GM06990 (cell line): ENCODE measurements around the gene CREG2.

Source experiments
- DNase-seq: peaks from one replicate; pipeline ENCODE4 v3.0.0-alpha.2; 2011; ENCODE audit not compliant: insufficient read length; ENCODE audit errors: extremely low read depth
- H3K27me3 ChIP-seq: replicated peaks from 2 replicates; pipeline ENCODE4 v1.6.0; 2011; ENCODE audit warnings: low read length; ENCODE audit not compliant: control insufficient read depth, insufficient read depth
- H3K36me3 ChIP-seq: 2 replicates; pipeline ENCODE4 v1.5.1; 2011; ENCODE audit warnings: low read length; ENCODE audit not compliant: control insufficient read depth, insufficient read depth
- H3K4me3 ChIP-seq: replicated peaks from 2 replicates; pipeline ENCODE4 v1.5.1; 2011; ENCODE audit warnings: low read depth, mild to moderate bottlenecking, control low read depth, low read length
- CTCF ChIP-seq: IDR thresholded peaks from 2 replicates; pipeline ENCODE4 v1.5.1; 2011; ENCODE audit warnings: low read length, control low read depth, mild to moderate bottlenecking, inconsistent platforms; ENCODE audit not compliant: insufficient read depth, poor library complexity, severe bottlenecking

The CREG2 gene

GRCh38 chr2:101430156-101430555, 42.9 kb upstream of the CREG2 start:
- H3K27me3 ChIP-seq: peaks cover 1% of the 10 kb centered on the region; the same call in 1 of the 2 replicates

GRCh38 chr2:101429453-101429852, 42.1 kb upstream of the CREG2 start:
- Histone ChIP-seq H3K4me3 (no peak overlapping the region), H3K27me3 (no peaks in the 10 kb centered on the region), H3K36me3 (no peaks in the 10 kb centered on the region)
- no peak for TF ChIP-seq CTCF
- DNase-seq: no peak

More at GRCh38 chr2:101430156-101430555, 42.9 kb upstream of the CREG2 start:
- DNase-seq: no peak
- Histone ChIP-seq H3K36me3 (no peaks in the 10 kb centered on the region), H3K4me3 (no peak overlapping the region)
- no peak for TF ChIP-seq CTCF

GRCh38 chr2:101428422-101429176, 41.3 kb upstream of the CREG2 start:
- no peak for TF ChIP-seq CTCF
- no peaks in the 10 kb centered on the region for H3K36me3 ChIP-seq
- H3K4me3 ChIP-seq: no peak overlapping the region
- DNase-seq: no peak
- H3K27me3 ChIP-seq: no peaks in the 10 kb centered on the region

GRCh38 chr2:101427743-101428142, 40.4 kb upstream of the CREG2 start:
- no peak for TF ChIP-seq CTCF
- no peaks in the 10 kb centered on the region for H3K36me3 ChIP-seq
- no peak for DNase-seq
- no peak overlapping the region for H3K4me3 ChIP-seq
- H3K27me3 ChIP-seq: no peaks in the 10 kb centered on the region

GRCh38 chr2:101427240-101427639, 39.9 kb upstream of the CREG2 start:
- H3K4me3 ChIP-seq: no peak overlapping the region
- TF ChIP-seq CTCF: no peak
- no peaks in the 10 kb centered on the region for H3K27me3 ChIP-seq

More at GRCh38 chr2:101427240-101427639, 39.9 kb upstream of the CREG2 start:
- no peak for DNase-seq
- no peaks in the 10 kb centered on the region for H3K36me3 ChIP-seq
